Measurements from ENCODE around the gene SBSN. TPM values are rescaled to one million over a fixed set of nuclear protein-coding genes. Genes with fewer than 3 reads are reported as not detected.
"Not testable (repeated sequence)": the region's sequence is repeated elsewhere in the genome, so short reads cannot be mapped to it uniquely, and the experiment has no call there.

Gene SBSN
- total RNA-seq, 1 donor from 2014 or later, result 0.18 TPM

DNA sequence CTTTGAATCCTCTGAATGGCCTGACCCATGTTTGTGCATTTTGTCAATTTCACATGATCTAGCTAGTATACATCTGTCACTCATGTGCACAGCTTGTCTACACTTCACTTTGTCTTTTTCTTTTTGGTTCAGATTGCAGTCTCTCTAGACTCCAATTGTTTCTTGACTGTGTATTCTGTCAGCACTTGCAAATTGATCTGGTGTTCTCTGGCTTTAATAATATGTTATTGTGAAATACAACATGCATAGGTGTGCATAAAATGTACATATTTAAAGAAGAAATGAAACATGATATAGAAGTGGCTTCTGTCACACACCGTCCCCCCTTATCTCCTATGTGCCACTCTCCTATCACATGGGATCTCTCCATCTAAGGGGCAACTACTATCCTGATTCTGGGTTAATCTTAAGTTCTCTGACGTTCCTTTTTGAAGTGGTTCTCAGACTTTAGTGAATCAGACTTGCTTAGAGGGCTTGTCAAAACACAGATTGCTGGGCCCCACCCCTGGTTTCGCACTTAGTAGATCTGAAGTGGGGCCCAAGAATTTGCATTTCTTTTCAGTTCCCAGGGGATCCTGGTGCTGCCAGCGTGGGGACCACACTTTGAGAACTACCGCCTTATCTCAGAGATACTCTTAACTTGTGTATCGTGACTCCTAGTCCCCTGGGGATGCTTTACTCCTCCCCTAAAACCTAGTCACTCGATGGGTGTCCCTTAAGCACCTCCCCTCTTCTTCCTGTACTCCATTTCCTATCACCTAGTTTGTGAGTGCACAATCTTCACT lies 43.7 kb downstream of the SBSN start:
- no peak for DNase-seq (ENCODE audit: low spot score)
- TF ChIP-seq, protein P1, sequence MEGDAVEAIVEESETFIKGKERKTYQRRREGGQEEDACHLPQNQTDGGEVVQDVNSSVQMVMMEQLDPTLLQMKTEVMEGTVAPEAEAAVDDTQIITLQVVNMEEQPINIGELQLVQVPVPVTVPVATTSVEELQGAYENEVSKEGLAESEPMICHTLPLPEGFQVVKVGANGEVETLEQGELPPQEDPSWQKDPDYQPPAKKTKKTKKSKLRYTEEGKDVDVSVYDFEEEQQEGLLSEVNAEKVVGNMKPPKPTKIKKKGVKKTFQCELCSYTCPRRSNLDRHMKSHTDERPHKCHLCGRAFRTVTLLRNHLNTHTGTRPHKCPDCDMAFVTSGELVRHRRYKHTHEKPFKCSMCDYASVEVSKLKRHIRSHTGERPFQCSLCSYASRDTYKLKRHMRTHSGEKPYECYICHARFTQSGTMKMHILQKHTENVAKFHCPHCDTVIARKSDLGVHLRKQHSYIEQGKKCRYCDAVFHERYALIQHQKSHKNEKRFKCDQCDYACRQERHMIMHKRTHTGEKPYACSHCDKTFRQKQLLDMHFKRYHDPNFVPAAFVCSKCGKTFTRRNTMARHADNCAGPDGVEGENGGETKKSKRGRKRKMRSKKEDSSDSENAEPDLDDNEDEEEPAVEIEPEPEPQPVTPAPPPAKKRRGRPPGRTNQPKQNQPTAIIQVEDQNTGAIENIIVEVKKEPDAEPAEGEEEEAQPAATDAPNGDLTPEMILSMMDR (IDR thresholded peaks at IDR 0.05; ENCODE audit: unreplicated experiment), result no peak
- H3K36me3 Mint-ChIP-seq (ENCODE audit: low read depth, unreplicated experiment), result no peaks in the 10 kb centered on the region
- no peaks in the 10 kb centered on the region for H3K27me3 Mint-ChIP-seq (ENCODE audit: unreplicated experiment)
- H3K4me1 Mint-ChIP-seq (ENCODE audit: unreplicated experiment), result no peaks in the 10 kb centered on the region
- H3K27ac Mint-ChIP-seq (ENCODE audit: unreplicated experiment), result no peak overlapping the region
- H3K9me3 Mint-ChIP-seq (ENCODE audit: unreplicated experiment), result no peaks in the 10 kb centered on the region
- no peak overlapping the region for H3K4me3 Mint-ChIP-seq (ENCODE audit: unreplicated experiment)

DNA sequence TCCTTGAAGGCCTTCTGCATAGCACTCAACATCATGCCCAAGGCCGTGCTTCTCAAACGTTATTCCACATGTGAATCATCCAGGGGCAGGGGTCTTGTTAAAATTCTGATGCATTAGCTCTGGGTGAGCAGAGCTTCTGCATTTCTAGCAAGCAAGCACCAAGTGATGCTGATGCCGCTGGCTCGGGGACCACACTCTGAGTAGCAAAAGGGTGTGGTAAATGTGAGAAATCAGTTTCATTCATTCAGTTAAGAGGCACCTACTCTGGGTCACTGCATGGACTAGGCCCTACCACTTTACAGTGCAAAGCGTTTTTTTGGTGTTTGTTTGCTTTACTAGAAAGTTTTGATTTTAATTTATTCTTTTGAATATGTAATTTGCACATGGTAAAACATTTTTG lies 45.0 kb downstream of the SBSN start:
- Mint-ChIP-seq H3K4me1 (ENCODE audit: unreplicated experiment) (no peaks in the 10 kb centered on the region), H3K4me3 (ENCODE audit: unreplicated experiment) (no peak overlapping the region)

DNA sequence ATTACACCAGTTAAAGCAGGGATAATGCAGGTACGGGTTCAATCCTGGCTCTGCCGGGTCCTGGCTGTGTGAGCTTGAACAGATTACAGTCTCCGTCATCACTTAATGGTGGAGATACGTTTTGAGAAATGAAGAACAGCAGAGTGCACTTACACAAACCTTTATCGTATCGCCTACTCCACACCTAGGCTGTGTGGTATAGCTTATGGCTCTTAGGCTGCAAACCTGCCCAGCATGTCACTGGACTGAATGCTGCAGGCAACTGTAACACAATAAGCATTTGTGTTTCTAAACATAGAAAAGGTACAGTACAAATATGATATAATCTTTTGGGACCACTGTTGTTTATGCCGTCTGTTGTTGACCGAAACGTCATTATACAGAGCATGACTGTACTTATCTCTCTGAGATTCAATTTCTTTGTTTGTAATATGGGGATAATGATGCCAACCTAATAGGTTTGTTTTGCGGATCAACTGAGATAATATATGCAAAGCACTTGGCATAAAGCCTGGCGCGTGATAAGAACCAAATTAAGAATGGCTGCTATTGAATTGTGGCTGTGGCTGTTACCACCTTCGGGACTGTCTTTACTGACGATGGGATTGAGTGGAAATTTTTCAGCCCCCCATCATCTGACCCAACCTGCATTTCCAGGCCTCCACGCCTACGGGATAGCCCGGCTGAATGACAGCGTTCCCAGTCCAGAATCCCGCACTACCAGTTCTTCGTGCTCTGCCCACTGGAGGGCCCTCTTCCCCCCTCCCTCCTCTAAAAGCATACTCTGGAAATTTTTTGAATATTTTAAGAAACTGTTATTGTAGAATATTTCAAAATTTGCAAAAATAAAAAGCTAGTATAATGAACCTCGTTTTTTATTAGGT lies 49.1 kb downstream of the SBSN start:
- no peak for DNase-seq (ENCODE audit: low spot score)
- H3K27ac Mint-ChIP-seq (ENCODE audit: unreplicated experiment), result no peak overlapping the region
- H3K4me1 Mint-ChIP-seq (ENCODE audit: unreplicated experiment), result no peaks in the 10 kb centered on the region
- no peaks in the 10 kb centered on the region for H3K36me3 Mint-ChIP-seq (ENCODE audit: low read depth, unreplicated experiment)
- H3K9me3 Mint-ChIP-seq (ENCODE audit: unreplicated experiment), result no peaks in the 10 kb centered on the region
- no peak overlapping the region for H3K4me3 Mint-ChIP-seq (ENCODE audit: unreplicated experiment)
- H3K27me3 Mint-ChIP-seq (ENCODE audit: unreplicated experiment), result no peaks in the 10 kb centered on the region
- TF ChIP-seq, protein P1 (IDR thresholded peaks at IDR 0.05; ENCODE audit: unreplicated experiment), result no peak

More for the DNA sequence above, 45.0 kb downstream of the SBSN start:
- Mint-ChIP-seq H3K9me3 (ENCODE audit: unreplicated experiment) (no peaks in the 10 kb centered on the region), H3K27me3 (ENCODE audit: unreplicated experiment) (no peaks in the 10 kb centered on the region), H3K27ac (ENCODE audit: unreplicated experiment) (no peak overlapping the region), H3K36me3 (ENCODE audit: low read depth, unreplicated experiment) (no peaks in the 10 kb centered on the region)
- TF ChIP-seq, protein P1 (IDR thresholded peaks at IDR 0.05; ENCODE audit: unreplicated experiment), result no peak
- DNase-seq (ENCODE audit: low spot score), result no peak

DNA sequence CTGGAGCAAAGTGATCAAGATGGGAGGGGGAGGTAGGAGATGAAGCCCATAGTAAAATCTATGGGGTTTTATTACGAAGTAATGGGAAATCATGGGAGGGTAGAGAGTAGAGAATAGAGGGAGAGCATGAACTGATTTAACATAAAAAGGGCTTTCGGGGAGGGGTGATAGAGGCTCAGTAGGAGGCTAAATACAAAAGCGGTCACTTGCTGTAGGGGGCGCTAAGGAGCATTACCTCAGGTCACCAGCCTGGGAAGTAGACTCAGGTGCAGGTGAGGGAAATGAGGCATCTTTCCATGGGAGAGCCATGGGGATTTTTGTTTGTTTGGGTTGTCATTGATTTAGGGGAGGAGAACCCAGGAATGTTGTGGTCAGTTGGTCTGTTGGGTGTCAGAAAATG lies 52.0 kb downstream of the SBSN start:
- Mint-ChIP-seq H3K27ac (ENCODE audit: unreplicated experiment) (no peak overlapping the region), H3K27me3 (ENCODE audit: unreplicated experiment) (no peaks in the 10 kb centered on the region), H3K4me3 (ENCODE audit: unreplicated experiment) (no peak overlapping the region), H3K9me3 (ENCODE audit: unreplicated experiment) (no peaks in the 10 kb centered on the region), H3K36me3 (ENCODE audit: low read depth, unreplicated experiment) (no peaks in the 10 kb centered on the region), H3K4me1 (ENCODE audit: unreplicated experiment) (no peaks in the 10 kb centered on the region)
- DNase-seq (ENCODE audit: low spot score), result no peak
- TF ChIP-seq, protein P1 (IDR thresholded peaks at IDR 0.05; ENCODE audit: unreplicated experiment), result no peak

DNA sequence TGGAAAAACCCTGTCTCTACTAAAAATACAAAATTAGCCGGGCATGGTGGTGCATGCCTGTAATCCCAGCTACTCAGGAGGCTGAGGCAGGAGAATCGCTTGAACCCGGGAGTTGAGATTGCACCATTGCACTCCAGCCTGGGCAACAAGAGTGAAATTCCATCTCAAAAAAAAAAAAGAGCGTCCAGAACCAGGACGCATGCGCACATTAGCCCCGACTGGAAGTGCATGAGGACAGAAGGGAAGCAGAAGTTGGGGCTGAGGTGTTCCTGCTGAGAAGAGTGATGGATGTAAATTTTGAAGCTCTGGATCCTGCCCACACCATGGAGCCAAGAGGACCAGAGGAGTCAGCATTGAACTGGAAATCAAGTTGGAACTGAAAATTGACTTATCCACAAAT lies 53.5 kb downstream of the SBSN start:
- H3K27ac Mint-ChIP-seq (ENCODE audit: unreplicated experiment); H3K4me1 Mint-ChIP-seq (ENCODE audit: unreplicated experiment); H3K27me3 Mint-ChIP-seq (ENCODE audit: unreplicated experiment); DNase-seq (ENCODE audit: low spot score); H3K4me3 Mint-ChIP-seq (ENCODE audit: unreplicated experiment); H3K9me3 Mint-ChIP-seq (ENCODE audit: unreplicated experiment); H3K36me3 Mint-ChIP-seq (ENCODE audit: low read depth, unreplicated experiment): not testable (repeated sequence)

Measured in endothelial cell (in vitro differentiated cells).